Left kidney (tissue), 2 donors: Measurements from ENCODE around the gene PGP. TPM values are rescaled to one million over a fixed set of nuclear protein-coding genes. Genes with fewer than 3 reads are reported as not detected.

Experiments
- DNase-seq: peaks from one replicate; pipeline ENCODE4 v3.0.0-alpha.2; 2013
- polyA plus RNA-seq: library from polyadenylated mRNA; unstranded; fragments of 120-200 nt; gene quantifications from one replicate; pipeline ENCODE4 v1.2.1, GENCODE V29; 2013; ENCODE audit not compliant: insufficient read length

Gene PGP
- polyA plus RNA-seq, 1 donor: 16.8 TPM

DNA sequence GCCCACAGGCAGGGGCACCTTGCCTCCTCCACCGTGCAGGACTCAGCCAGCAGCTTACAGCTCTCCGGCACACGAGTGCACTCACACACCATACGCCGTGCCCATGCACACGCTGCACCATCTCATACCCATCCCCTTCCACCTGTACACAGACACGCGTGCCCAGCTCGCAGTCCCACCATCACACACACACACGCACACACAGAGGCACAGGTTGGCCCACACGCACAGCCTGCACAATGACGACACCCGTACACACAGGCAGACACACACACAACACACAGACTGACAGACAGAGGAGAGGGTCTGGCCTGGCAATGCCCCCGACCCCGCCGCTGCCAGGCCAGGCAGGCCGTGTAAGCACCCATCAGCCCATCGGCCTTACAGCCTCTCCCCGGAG is 30.3 kb downstream of the PGP start:
- DNase-seq: no peak

DNA sequence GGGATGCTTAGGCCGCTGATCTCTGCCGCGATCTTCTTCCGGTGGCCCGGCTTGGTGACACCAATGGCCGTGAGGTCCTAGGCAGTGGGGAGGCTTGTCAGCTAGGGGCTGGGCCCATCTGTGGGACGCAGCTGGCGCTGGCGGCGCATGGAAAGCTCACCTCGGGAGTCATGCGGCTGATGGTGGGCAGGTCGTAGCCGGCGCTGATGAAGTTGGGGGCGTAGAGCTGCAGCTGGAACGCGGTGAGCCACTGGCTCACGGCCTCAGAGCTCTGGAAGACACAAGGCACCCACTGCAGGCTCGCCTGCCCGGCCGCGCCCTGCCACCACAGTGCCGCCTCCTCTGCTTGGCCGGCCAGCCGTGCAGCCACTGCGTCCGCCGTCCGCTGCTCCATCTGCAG is 31.0 kb downstream of the PGP start:
- no peak for DNase-seq

DNA sequence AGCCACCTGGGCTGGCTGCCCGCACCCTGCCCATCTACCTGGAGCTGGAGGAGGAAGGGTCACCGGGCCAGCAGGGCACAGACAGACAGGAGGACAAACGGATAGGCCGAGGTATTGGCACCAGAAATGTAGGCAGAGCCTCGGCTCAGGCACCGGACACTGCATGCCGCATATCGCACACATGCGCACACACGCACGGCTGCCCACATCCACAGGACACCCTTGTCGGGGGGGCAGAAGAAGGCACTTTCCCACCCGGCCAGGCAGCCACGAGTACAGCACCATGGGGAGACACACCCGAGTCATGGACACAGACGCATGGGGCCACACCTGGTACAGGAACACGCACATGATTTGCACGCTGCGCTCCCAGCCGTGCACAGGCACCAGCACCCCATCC is 32.7 kb downstream of the PGP start:
- DNase-seq: no peak

GRCh38 chr16:2180962-2181923 is 33.4 kb downstream of the PGP start:
- DNase-seq: no peak

- DNase-seq: no peak
These were observed 34.2 kb downstream of the PGP start for GRCh38 chr16:2180461-2180860.

- DNase-seq: no peak
These were observed 35.1 kb downstream of the PGP start for GRCh38 chr16:2179576-2179975.

DNA sequence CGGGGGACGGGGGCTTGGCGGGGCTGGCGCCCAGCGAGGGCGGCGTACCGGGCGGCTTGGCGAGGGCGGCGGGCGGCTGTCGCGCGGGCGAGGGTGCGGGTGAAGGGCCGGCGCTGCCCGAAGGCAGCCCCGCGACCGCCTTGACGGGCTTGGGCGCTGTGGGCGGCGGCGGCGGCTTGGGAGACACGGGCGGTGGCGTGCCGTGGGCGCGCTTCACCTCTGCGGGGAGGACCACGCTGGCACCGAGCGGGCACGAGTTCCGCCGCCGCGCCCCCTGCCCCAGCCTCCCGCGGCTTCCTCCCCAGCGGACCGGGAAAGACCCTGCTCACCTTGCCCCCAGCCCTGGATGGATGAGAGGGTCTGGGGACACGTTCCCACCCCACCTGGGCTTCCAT is 35.5 kb downstream of the PGP start:
- no peak for DNase-seq

- DNase-seq: no peak
These were observed 36.1 kb downstream of the PGP start for GRCh38 chr16:2178321-2179106.

DNA sequence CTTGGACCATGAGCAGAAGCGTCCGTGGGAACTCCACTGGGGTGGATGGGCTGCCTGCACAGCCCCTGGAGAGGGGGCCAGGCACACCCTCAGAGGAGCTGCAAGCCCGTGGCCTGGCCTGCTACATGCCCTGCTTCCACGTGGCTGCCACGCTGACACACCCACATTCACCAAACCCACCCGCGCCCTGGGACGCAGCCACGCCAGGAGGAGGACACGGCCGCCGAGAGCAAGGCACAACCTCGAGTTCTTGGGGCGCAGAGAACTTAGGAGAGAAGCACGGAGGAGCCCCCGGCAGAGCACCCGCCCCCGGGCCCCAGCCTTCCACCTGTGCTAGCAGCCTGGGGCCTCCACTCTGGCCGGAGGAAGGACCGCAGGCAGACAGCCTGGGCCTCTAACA is 37.1 kb downstream of the PGP start:
- no peak for DNase-seq

- DNase-seq: no peak
These were observed 37.5 kb downstream of the PGP start for GRCh38 chr16:2177101-2177500.

GRCh38 chr16:2176047-2176446 is 38.6 kb downstream of the PGP start:
- no peak for DNase-seq

GRCh38 chr16:2175454-2175853 is 39.2 kb downstream of the PGP start:
- DNase-seq: no peak

DNA sequence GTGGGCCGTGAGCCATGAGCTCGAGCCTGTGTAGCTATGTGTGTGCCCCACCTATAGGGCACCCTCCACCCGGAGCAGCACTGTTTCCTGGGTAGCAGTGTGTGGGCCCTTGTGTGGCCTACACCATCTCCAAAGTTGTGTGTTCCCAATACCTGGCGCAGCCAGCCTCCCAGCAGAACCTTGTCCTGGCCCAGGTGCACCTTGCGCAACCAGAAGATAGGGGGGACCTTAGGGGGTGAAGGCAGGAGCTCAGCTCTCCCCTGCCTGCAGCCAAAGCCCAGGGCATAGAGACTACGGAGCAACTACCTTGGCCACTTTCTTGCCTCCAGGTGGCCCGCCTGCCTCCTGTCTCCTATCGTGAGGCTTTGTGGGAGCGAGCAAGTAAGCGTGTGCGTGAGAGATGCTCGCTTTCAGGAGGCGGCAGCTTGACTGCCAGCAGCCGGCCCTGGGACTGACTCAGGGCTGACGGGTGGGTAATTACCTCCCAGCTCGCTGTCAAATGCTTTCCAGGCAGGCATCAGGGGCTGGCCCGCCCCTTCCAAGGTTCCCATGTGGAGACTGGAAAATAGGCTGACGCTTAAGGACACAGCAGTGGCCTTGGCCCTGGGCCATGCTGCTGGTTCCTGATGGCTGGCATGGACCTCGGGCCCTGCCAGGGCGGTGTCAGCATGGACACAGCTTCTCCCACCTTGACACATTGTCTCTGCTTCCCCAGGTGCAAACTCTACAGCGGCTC is 40.1 kb downstream of the PGP start:
- no peak for DNase-seq

- DNase-seq: no peak
These were observed 40.7 kb downstream of the PGP start for GRCh38 chr16:2173916-2174315.

- DNase-seq: no peak
These were observed 41.3 kb downstream of the PGP start for GRCh38 chr16:2173366-2173765.

GRCh38 chr16:2172688-2173335 is 41.8 kb downstream of the PGP start:
- no peak for DNase-seq

DNA sequence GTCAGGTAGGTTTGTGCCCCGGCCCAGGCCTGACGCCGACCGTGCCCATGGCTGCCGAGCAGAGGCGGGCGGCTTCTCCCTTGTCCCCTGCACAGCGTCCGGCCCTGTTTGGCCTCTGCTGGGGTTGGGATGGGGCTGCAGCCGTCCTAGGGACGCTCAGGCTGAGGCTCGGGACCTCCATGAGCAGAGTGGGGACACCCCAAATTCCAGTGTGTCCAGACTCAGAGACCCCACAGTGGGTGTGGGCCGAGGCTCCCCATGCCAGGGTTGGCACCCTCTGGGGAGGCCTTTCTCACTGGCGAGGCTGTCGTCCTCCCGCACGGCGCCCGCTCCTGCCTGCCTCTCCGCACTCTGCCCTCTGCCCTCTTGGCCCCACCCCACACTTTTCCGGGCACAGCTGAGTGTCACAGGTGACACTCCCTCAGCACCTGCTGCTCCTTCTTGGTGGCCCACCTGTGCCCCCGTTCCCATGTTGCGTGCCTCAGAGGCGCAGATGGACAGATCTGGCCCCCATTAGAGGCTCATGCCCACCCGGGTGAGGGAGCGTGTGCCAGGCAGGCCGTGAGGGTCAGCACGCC is 43.0 kb downstream of the PGP start:
- DNase-seq: no peak

DNA sequence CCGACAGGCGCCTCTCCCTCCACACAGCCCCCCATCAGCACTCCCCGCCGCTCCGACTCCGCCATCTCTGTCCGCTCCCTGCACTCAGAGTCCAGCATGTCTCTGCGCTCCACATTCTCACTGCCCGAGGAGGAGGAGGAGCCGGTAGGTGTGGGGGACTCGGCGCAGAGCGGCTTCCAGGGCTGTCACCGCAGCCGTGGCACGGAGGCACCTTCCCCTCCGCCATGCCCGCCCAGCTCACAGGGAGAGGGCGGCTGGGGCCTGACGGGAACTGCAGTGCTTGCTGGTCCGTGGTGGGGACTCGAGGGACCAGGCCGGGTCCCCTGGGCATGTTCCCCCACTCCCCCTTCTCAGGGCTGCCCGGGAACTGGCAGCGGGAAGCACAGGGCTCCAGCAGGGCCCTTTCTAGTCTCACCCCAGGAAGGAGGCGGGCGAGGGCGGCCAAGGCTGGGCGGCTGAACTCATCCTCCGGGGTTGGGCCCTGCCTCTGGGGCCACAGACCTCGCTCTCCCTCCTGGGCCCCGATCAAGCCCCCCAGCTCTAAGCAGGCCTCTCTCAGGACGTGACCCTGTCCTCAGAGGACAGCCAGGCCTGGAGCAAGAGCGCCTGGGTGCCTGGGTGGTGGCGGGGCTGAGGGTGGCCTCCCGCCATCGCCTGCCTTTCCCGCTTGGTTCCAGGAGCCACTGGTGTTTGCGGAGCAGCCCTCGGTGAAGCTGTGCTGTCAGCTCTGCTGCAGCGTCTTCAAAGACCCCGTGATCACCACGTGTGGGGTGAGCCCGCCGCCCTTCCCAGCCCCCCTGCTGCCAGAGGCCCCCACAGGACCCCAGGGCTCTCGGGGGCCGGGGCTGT is 43.8 kb downstream of the PGP start:
- no peak for DNase-seq

- DNase-seq: no peak
These were observed 44.6 kb downstream of the PGP start for GRCh38 chr16:2170080-2170479.

GRCh38 chr16:2167068-2167638 is 47.5 kb downstream of the PGP start:
- no peak for DNase-seq
